ENCODE data around the gene EGR4.

EGR4 gene

GRCh38 chr2:73255007-73255644 is 38.2 kb downstream of the EGR4 start:
- FAIRE-seq (no peak), DNase-seq (ENCODE audit: insufficient read length, low spot score) (no peak)
- TF ChIP-seq CTCF (IDR thresholded peaks at IDR 0.05; ENCODE audit: insufficient read depth, missing control alignments): no peak

GRCh38 chr2:73254343-73255006 is 38.9 kb downstream of the EGR4 start:
- no peak for FAIRE-seq
- no peak for TF ChIP-seq CTCF (IDR thresholded peaks at IDR 0.05; ENCODE audit: insufficient read depth, missing control alignments)

GRCh38 chr2:73253901-73254300 is 39.4 kb downstream of the EGR4 start:
- no peak for TF ChIP-seq CTCF (IDR thresholded peaks at IDR 0.05; ENCODE audit: insufficient read depth, missing control alignments)
- DNase-seq (ENCODE audit: insufficient read length, low spot score): no peak
- FAIRE-seq: no peak

More at GRCh38 chr2:73254343-73255006, 38.9 kb downstream of the EGR4 start:
- no peak for DNase-seq (ENCODE audit: insufficient read length, low spot score)

GRCh38 chr2:73253400-73253799 is 39.9 kb downstream of the EGR4 start:
- TF ChIP-seq CTCF (IDR thresholded peaks at IDR 0.05; ENCODE audit: insufficient read depth, missing control alignments): no peak
- FAIRE-seq (no peak), DNase-seq (ENCODE audit: insufficient read length, low spot score) (no peak)

GRCh38 chr2:73252238-73253027 is 40.9 kb downstream of the EGR4 start:
- DNase-seq (ENCODE audit: insufficient read length, low spot score): no peak
- TF ChIP-seq CTCF (IDR thresholded peaks at IDR 0.05; ENCODE audit: insufficient read depth, missing control alignments): no peak
- no peak for FAIRE-seq

GRCh38 chr2:73250872-73251846 is 42.2 kb downstream of the EGR4 start:
- FAIRE-seq (no peak), DNase-seq (ENCODE audit: insufficient read length, low spot score) (no peak)
- no peak for TF ChIP-seq CTCF (IDR thresholded peaks at IDR 0.05; ENCODE audit: insufficient read depth, missing control alignments)
